Pancreas (tissue), 10 donors: ENCODE data around the gene UBXN6. TPM values are rescaled to one million over a fixed set of nuclear protein-coding genes. Genes with fewer than 3 reads are reported as not detected.
A peak's percentile ranks its signal among the peaks of the same experiment; 100 is the strongest.

Source experiments
- ATAC-seq, 4 donors: fragments of 200-7000 bp; cut with Tn5 transposase; one replicate each; pipeline versions ENCODE4 v1.8.0 to v1.9.1; 2020; ENCODE audit warnings: mild to moderate bottlenecking in 4 of 4, moderate library complexity in 4 of 4
- DNase-seq, 6 donors: peaks; one replicate each; pipeline ENCODE4 v3.0.0-alpha.2; 2020
- FAIRE-seq: peaks from 2 replicates; lab custom pipeline; 2012; peaks lifted over from hg19 to GRCh38; lab: Jason Lieb, UNC
- H3K27ac ChIP-seq, 4 donors: fragments of 200-600 bp; sonication (generic); 1 replicate in 3 of 4; 2 replicates in 1 of 4; pipeline versions ENCODE4 v1.5.0 to v1.8.0; 2020
- H3K27me3 ChIP-seq, 4 donors: fragments of 200-600 bp; one replicate each; pipeline ENCODE4 v1.8.0; 2021
- H3K36me3 ChIP-seq, 3 donors: fragments of 200-600 bp; sonication (generic) in 1 of 3; one replicate each; pipeline versions ENCODE4 v1.5.0 to v1.8.0; 2020 to 2021
- H3K4me1 ChIP-seq, 3 donors: fragments of 200-600 bp; one replicate each; pipeline ENCODE4 v1.8.0; 2021
- H3K4me3 ChIP-seq, 4 donors: fragments of 200-600 bp; sonication (generic) in 2 of 4; one replicate each; pipeline versions ENCODE4 v1.5.0 to v1.8.0; 2020 to 2021
- H3K9me3 ChIP-seq, 4 donors: fragments of 200-600 bp; one replicate each; pipeline ENCODE4 v1.8.0; 2021
- CTCF ChIP-seq, 4 donors: fragments of 200-600 bp; sonication (generic) in 3 of 4; IDR thresholded peaks; one replicate each; pipeline versions ENCODE4 v1.5.0 to v1.8.0; 2021; ENCODE audit warnings: antibody characterized with exemption in 4 of 4
- WGBS, 2 donors: extraction: QIAGEN DNeasy Blood & Tissue Kit; methylation state at CpG; one replicate each; pipeline ENCODE4 v1.1.7; 2013; 5-methylcytosine and 5-hydroxymethylcytosine counted together
- intact Hi-C, 3 donors: fragments of 100-400 bp; cut with DNase I; formaldehyde crosslinking; loops; one replicate each; pipeline versions ENCODE4 v1.11.1 to v1.14.2; 2022
- polyA plus RNA-seq, 2 donors: library from polyadenylated mRNA; stranded (reverse); fragments of 200-250 nt; gene quantifications; one replicate each; pipeline ENCODE4 v1.2.3, GENCODE V29; 2013
- total RNA-seq, 6 donors: library from RNA; stranded (reverse); fragmentation: NEBNext Ultra II Directional in 4 of 6; extraction: Animal tissue kit (Norgen Biotek cat#: 25700) in 4 of 6; gene quantifications; one replicate each; pipeline versions ENCODE4 v1.2.1 to v1.2.4, GENCODE V29; 2021 to 2023
- donor health status: healthy with polysubstance abuse.
- donor health status: DM: no; HTN: no; CAD: no; lungs with moderate emphysema.
- donor health status: DM: no; HTN: no; CAD: no.
- donor health status: control.
- donor health status: control.
- donor health status: Bipolar disorder and iron deficiency.
- donor health status: DM: yes; HTN: yes; CAD: no.
- donor health status: DM: no; HTN: no; CAD: no.
- donor health status: DM: no; HTN: no; CAD: no.
- donor health status: DM: yes; HTN: yes; CAD: no.

The UBXN6 gene
- total and polyA plus RNA-seq, 8 donors = 57.2 to 130 (median 72.2) TPM

GRCh38 chr19:4472174-4472974, 14.8 kb upstream of the UBXN6 start, which contains the start of gene HDGFL2:
TSS of gene HDGFL2 (plus strand) at chr19:4472297. CDS start at chr19:4472351, 54 bp downstream.
- Histone ChIP-seq H3K27ac (peak within 1 kb of the TSS; percentile 55 to 91 (median 80)), H3K27me3 (no peaks in the 10 kb centered on the region), H3K4me1 (peaks cover 0 to 3% (median 0%) of the 10 kb centered on the region in 3 donors), H3K36me3 (peaks cover 0 to 6% (median 0%) of the 10 kb centered on the region in 3 donors), H3K9me3 (no peaks in the 10 kb centered on the region), H3K4me3 (peak within 1 kb of the TSS; percentile 90 to 98 (median 92))
- FAIRE-seq = no peak
- peak in 4 of 6 donors; percentile 43 to 99 (median 71) for DNase-seq
- intact Hi-C loops = no loop called here
- no peak for ATAC-seq
- no peak for TF ChIP-seq CTCF (IDR thresholded peaks at IDR 0.05)
- WGBS, 2 donors = 1% methylated on average over 53 to 66 of the region's 71 CpGs

DNA sequence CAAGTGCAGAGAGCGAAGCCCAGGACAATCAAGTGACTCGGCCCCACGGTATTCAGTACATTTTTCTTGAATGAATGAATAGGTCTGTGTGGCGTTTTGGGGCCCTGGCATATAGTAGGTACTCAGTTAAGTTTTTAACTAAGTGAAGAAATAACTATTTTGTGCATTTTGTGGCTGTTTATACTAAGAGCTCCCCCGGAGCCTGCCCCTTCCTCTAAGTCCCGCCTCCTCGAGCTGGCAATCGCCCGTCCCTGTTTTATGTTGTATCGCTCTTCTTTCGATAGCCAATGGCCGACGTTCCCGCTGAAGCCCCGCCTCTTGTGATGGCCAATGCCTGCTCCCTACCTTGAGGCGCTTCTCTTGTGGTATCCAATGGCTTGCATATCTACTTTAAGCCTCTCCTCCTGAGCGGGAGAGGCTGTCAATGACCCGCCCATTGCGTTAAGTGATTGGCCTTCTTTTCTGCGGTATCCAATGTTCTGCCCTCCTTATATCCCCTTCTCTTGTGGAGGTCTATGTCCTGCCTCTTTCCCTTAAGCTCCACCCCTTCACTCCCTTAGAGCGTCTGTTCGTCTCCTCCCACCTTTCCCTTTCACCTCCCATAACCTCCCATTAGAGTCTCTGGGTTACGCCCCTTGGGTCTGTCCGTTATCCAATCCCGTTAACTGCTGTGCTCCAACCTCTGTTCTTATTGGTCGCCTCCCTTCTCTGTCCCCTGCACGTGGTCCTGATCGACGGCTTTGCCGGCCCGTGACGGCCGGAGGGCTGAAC, 14.0 kb upstream of the UBXN6 start:
- H3K27ac ChIP-seq = peak overlapping the region; percentile 55 to 91 (median 80)
- TF ChIP-seq CTCF (IDR thresholded peaks at IDR 0.05) = no peak
- 1% methylated on average over 33 of the region's 33 CpGs for WGBS, 2 donors
- ATAC-seq = peak; percentile 91 to 96 (median 92)
- peak; percentile 99 for FAIRE-seq
- peaks cover 0 to 3% (median 0%) of the 10 kb centered on the region in 3 donors for H3K4me1 ChIP-seq
- no peaks in the 10 kb centered on the region for H3K9me3 ChIP-seq
- DNase-seq = peak; percentile 89 to 99 (median 98)
- intact Hi-C loops = no loop called here
- H3K4me3 ChIP-seq = peak overlapping the region; percentile 90 to 98 (median 92)
- peaks cover 0 to 6% (median 0%) of the 10 kb centered on the region in 3 donors for H3K36me3 ChIP-seq
- no peaks in the 10 kb centered on the region for H3K27me3 ChIP-seq

DNA sequence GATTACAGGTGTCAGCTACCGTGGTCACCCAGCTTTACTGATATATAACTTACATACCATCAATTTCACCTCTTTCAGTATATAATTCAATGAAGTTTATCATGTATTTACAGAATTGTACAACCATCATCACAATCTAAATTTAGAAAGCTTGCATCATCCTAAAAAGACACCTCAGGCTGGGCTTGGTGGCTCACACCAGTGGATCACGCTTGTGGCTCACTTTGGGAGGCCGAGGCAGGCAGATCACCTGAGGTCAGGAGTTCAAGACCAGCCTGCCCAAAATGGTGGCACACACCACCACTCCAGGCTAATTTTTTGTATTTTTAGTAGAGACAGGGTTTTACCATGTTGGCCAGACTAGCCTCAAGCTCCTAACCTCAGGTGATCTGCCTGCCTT, 10.2 kb upstream of the UBXN6 start:
- Histone ChIP-seq H3K9me3 (no peaks in the 10 kb centered on the region), H3K4me1 (no peaks in the 10 kb centered on the region), H3K27me3 (no peaks in the 10 kb centered on the region), H3K36me3 (no peaks in the 10 kb centered on the region), H3K27ac (no peak overlapping the region), H3K4me3 (no peak overlapping the region)
- WGBS, 2 donors = 89 to 96% methylated on average over 3 of the region's 3 CpGs
- intact Hi-C loops = no loop called here
- DNase-seq (no peak), FAIRE-seq (no peak), ATAC-seq (no peak)
- no peak for TF ChIP-seq CTCF (IDR thresholded peaks at IDR 0.05)

GRCh38 chr19:4464815-4465581, 7.4 kb upstream of the UBXN6 start:
- FAIRE-seq (no peak), ATAC-seq (no peak)

More at GRCh38 chr19:4464815-4465581, 7.4 kb upstream of the UBXN6 start:
- TF ChIP-seq CTCF (IDR thresholded peaks at IDR 0.05) = no peak
- intact Hi-C loops = no loop called here
- 71 to 76% methylated on average over 8 of the region's 8 CpGs for WGBS, 2 donors
- Histone ChIP-seq H3K4me1 (no peaks in the 10 kb centered on the region), H3K27me3 (no peaks in the 10 kb centered on the region), H3K27ac (no peak overlapping the region), H3K36me3 (no peaks in the 10 kb centered on the region), H3K4me3 (no peak overlapping the region), H3K9me3 (no peaks in the 10 kb centered on the region)
- DNase-seq = no peak
